K562 (cell line): ENCODE data around the gene ZNF429. TPM values are rescaled to one million over a fixed set of nuclear protein-coding genes. Genes with fewer than 3 reads are reported as not detected.

ENCODE experiments used
- ATAC-seq: fragments of 200-7000 bp; cut with Tn5 transposase; 3 replicates; pipeline ENCODE4 v1.9.1; 2020; ENCODE audit warnings: moderate library complexity
- BruUV-seq: library from RNA; stranded (reverse); fragments of 400-500 nt; replicated peaks from 2 replicates; lab custom pipeline; 2021; lab: Mats Ljungman, UMichigan
- CTCF ChIA-PET: fragments of 300-600 bp; formaldehyde crosslinking; extraction: SDS; loops from one replicate; lab custom pipeline; 2021; ENCODE audit warnings: low intra/inter-chr PET ratio; lab: Yijun Ruan, JAX
- POLR2A ChIA-PET: fragments of 300-600, 350-650 bp; sonication (Branson Sonifier 250); formaldehyde crosslinking; extraction: SDS; loops from one replicate; lab custom pipeline; 2021; ENCODE audit warnings: antibody characterized with exemption, inconsistent platforms; lab: Yijun Ruan, JAX
- DNase-seq, 4 experiments: peaks; one replicate each; pipeline versions ENCODE4 v3.0.0 to v3.0.0-alpha.2; 2011 to 2018; ENCODE audit warnings: low spot score in 3 of 4, mixed read lengths in 3 of 4; ENCODE audit errors: extremely low read depth in 1 of 4
- FAIRE-seq: peaks from 2 replicates; lab custom pipeline; 2011; peaks lifted over from hg19 to GRCh38; lab: Jason Lieb, UNC
- H2AFZ ChIP-seq: 2 replicates; pipeline ENCODE4 v1.6.0; 2011; ENCODE audit warnings: low read depth, low read length, control low read depth, inconsistent platforms
- H3K27ac ChIP-seq: fragments of 200-600 bp; 3 replicates; pipeline ENCODE4 v1.8.0; 2011; ENCODE audit warnings: low read depth, mild to moderate bottlenecking, control low read depth, inconsistent platforms, low read length, moderate library complexity, mixed read lengths; ENCODE audit errors: extremely low read depth
- H3K27me3 ChIP-seq, 2 experiments: fragments of 300-600 bp in 1 of 2; 2 replicates in 1 of 2; 3 replicates in 1 of 2; pipeline versions ENCODE4 v1.6.0 to v1.8.0; 2011; ENCODE audit warnings: inconsistent platforms in 2 of 2, low read length in 2 of 2, mild to moderate bottlenecking in 1 of 2, mixed read lengths in 1 of 2, moderate library complexity in 1 of 2; ENCODE audit not compliant: control insufficient read depth in 2 of 2, insufficient read depth in 2 of 2
- H3K36me3 ChIP-seq: fragments of 300-600 bp; 3 replicates; pipeline ENCODE4 v1.8.0; 2011; ENCODE audit warnings: mild to moderate bottlenecking, low read length, inconsistent platforms; ENCODE audit not compliant: control insufficient read depth, insufficient read depth
- H3K4me1 ChIP-seq, 2 experiments: fragments of 200-600 bp in 1 of 2; replicated peaks in 1 of 2; 2 replicates in 1 of 2; 3 replicates in 1 of 2; pipeline versions ENCODE4 v1.5.1 to v1.8.0; 2011; ENCODE audit warnings: inconsistent platforms in 2 of 2, low read length in 2 of 2, mild to moderate bottlenecking in 1 of 2, mixed read lengths in 1 of 2, moderate library complexity in 1 of 2; ENCODE audit not compliant: control insufficient read depth in 2 of 2, insufficient read depth in 2 of 2
- H3K4me2 ChIP-seq: 2 replicates; pipeline ENCODE4 v1.6.1; 2011; ENCODE audit warnings: low read length, control low read depth, inconsistent platforms, mixed read lengths; ENCODE audit not compliant: insufficient read depth
- H3K4me3 ChIP-seq: fragments of 200-600 bp; sonication (generic), shearing (Covaris generic); 2 replicates; pipeline ENCODE4 v1.5.1; 2016; ENCODE audit warnings: control low read depth, inconsistent platforms
- H3K79me2 ChIP-seq: fragments of 200-600 bp; 3 replicates; pipeline ENCODE4 v1.8.0; 2011; ENCODE audit warnings: low read length, inconsistent platforms; ENCODE audit not compliant: control insufficient read depth, insufficient read depth
- H3K9ac ChIP-seq, 2 experiments: 2 replicates each; pipeline versions ENCODE4 v1.6.0 to v1.6.1; 2011; ENCODE audit warnings: low read depth in 2 of 2, low read length in 2 of 2, control low read depth in 1 of 2, inconsistent platforms in 1 of 2, mild to moderate bottlenecking in 1 of 2, mixed read lengths in 1 of 2; ENCODE audit not compliant: insufficient read depth in 1 of 2
- H3K9me1 ChIP-seq: one replicate; pipeline ENCODE4 v1.6.0; 2011; ENCODE audit warnings: inconsistent platforms, mild to moderate bottlenecking, low read length, moderate library complexity; ENCODE audit not compliant: control insufficient read depth, insufficient read depth
- H3K9me3 ChIP-seq: replicated peaks from 2 replicates; pipeline ENCODE4 v1.5.1; 2011; ENCODE audit warnings: low read depth, low read length, inconsistent platforms; ENCODE audit not compliant: control insufficient read depth, insufficient read depth
- H4K20me1 ChIP-seq: replicated peaks from 2 replicates; pipeline ENCODE4 v1.6.1; 2011; ENCODE audit warnings: low read length, inconsistent platforms, mixed read lengths; ENCODE audit not compliant: control insufficient read depth, insufficient read depth
- IFI16 ChIP-seq: fragments of 250-450 bp; sonication (Bioruptor Pico); IDR thresholded peaks from 2 replicates; pipeline ENCODE4 v2.1.2; 2022; ENCODE audit warnings: mild to moderate bottlenecking, inconsistent platforms
- JUN ChIP-seq, 2 experiments: sonication (generic) in 1 of 2; formaldehyde crosslinking in 1 of 2; IDR thresholded peaks; 2 replicates each; pipeline versions ENCODE4 v1.6.1 to v1.8.0; 2012 to 2022; ENCODE audit warnings: borderline replicate concordance in 2 of 2, mild to moderate bottlenecking in 2 of 2, improper control_type of control experiment in 1 of 2, low read depth in 1 of 2, low read length in 1 of 2, missing genetic modification reagents in 1 of 2
- MYC ChIP-seq, 2 experiments: fragments of 250-450 bp in 1 of 2; sonication (Bioruptor Pico) in 1 of 2; IDR thresholded peaks; 2 replicates each; pipeline versions ENCODE4 v1.5.1 to v1.6.1; 2012 to 2021; ENCODE audit warnings: low read depth in 2 of 2, borderline replicate concordance in 1 of 2, improper control_type of control experiment in 1 of 2, low read length in 1 of 2, mild to moderate bottlenecking in 1 of 2, moderate library complexity in 1 of 2
- POLR2H ChIP-seq: IDR thresholded peaks from 2 replicates; pipeline ENCODE4 v1.6.1; 2016; ENCODE audit warnings: missing genetic modification characterization, low read depth, mild to moderate bottlenecking, control low read depth, missing compliant biosample characterization, moderate library complexity
- RUNX1 ChIP-seq: sonication (generic); IDR thresholded peaks from 2 replicates; pipeline ENCODE4 v1.6.1; 2016; ENCODE audit warnings: antibody characterized with exemption, low read depth
- ZBTB7A ChIP-seq: IDR thresholded peaks from 2 replicates; pipeline ENCODE4 v1.6.1; 2011; ENCODE audit warnings: low read depth, mild to moderate bottlenecking, low read length, moderate library complexity, borderline replicate concordance; ENCODE audit not compliant: control insufficient read depth
- ZNF740 ChIP-seq, 3 experiments: fragments of 200-800 bp in 1 of 3; sonication (Bioruptor generic) in 1 of 3; sonication (generic) in 1 of 3; formaldehyde crosslinking in 1 of 3; IDR thresholded peaks; 2 replicates each; pipeline versions ENCODE4 v1.6.1 to v1.8.0; 2016 to 2022; ENCODE audit warnings: mild to moderate bottlenecking in 2 of 3, missing compliant biosample characterization in 2 of 3, missing genetic modification characterization in 2 of 3, missing genetic modification reagents in 1 of 3
- WGBS: fragments of 100-300 bp; shearing (Covaris generic); methylation state at CpG from one replicate; pipeline ENCODE4 v1.1.6; 2016; ENCODE audit warnings: low coverage, mixed read lengths; ENCODE audit not compliant: insufficient coverage; ENCODE audit errors: missing lambda C conversion rate; 5-methylcytosine and 5-hydroxymethylcytosine counted together
- in situ Hi-C: fragments of 300-500 bp; cut with MboI; formaldehyde crosslinking; loops from 4 replicates; pipeline ENCODE4 v1.15.0; 2018; ENCODE audit warnings: inconsistent platforms, mixed read lengths
- intact Hi-C: fragments of 100-400 bp; cut with micrococcal nuclease; formaldehyde crosslinking; loops from 2 replicates; pipeline ENCODE4 v1.14.2; 2022
- polyA plus RNA-seq, 8 experiments: library from polyadenylated mRNA; depleted of rRNA in 4 of 8; stranded (reverse) in 5 of 8; unstranded in 3 of 8; fragments of >200 nt; fragmentation: Nextera tagmentation in 2 of 8; fragmentation: Illumina TruSeq in 1 of 8; extraction: Ambion mirVana in 2 of 8; extraction: Trizol in 1 of 8; gene quantifications; 2 replicates each; pipeline versions ENCODE4 v1.2.1 to v1.2.3, GENCODE V29; 2011 to 2014; ENCODE audit warnings: inconsistent platforms in 1 of 8, missing spikeins in 1 of 8
- total RNA-seq, 7 experiments: library from RNA; depleted of rRNA in 6 of 7; stranded (reverse); fragments of >200 nt in 6 of 7; fragmentation: Illumina TruSeq in 2 of 7; extraction: Trizol in 2 of 7; gene quantifications; 2 replicates each; pipeline versions ENCODE4 v1.2.1 to v1.2.3, GENCODE V29; 2011 to 2021; ENCODE audit warnings: low replicate concordance in 1 of 7
- TF ChIP-seq, protein P1 (sequence below): sonication (generic); formaldehyde crosslinking; IDR thresholded peaks from 2 replicates; pipeline ENCODE4 v1.8.0; 2023; ENCODE audit warnings: mild to moderate bottlenecking, missing genetic modification reagents
- TF ChIP-seq, protein P2 (sequence below): fragments of 250-450 bp; sonication (Bioruptor Pico); IDR thresholded peaks from 2 replicates; pipeline ENCODE4 v1.4.0; 2020; ENCODE audit warnings: borderline replicate concordance
- TF ChIP-seq, protein P3 (sequence below): fragments of 250-450 bp; sonication (Bioruptor Pico); IDR thresholded peaks from 2 replicates; pipeline ENCODE4 v1.9.0; 2021; ENCODE audit warnings: mild to moderate bottlenecking, inconsistent platforms

ZNF429 gene
- total and polyA plus RNA-seq, 9 of the 15 experiments (the other 6 are each of a cell fraction or from before 2014, with no cell fraction given): 11.4 to 24.5 (median 16.3) TPM

DNA sequence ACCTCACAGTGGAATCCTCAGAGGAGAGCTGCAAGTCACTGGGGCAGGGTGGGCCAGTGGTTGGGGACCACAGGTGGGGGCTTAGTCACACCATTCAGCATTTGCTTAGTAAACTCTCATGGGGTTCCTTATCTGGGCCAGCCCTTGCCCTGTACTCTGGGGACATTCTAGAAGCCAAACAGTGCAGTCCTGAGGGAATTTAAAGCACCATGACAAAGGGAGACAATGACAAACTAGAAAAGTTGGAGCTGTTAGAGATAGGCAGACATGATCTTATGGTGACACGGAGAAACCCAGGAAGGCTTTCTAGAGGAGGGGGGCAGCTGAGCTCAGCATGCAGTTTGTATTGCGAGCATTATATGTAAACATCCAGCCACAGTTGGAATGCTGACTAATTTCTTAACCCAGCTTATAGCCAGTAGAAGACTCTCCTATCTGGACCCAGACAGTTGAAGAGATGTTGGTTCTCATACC, 87.6 kb downstream of the ZNF429 start:
- intact Hi-C loops (no loop called here), in situ Hi-C loops (no loop called here)
- FAIRE-seq: peak; percentile 79
- H3K4me2 ChIP-seq: peak overlapping the region; percentile 38; the same call in 1 of the 2 replicates
- 20% methylated on average over 2 of the region's 2 CpGs for WGBS
- POLR2A ChIA-PET: interaction anchor here (0.6 to 2.0 kb wide), 7 partner anchors 10 to 830 kb away, joined by 3 to 10 read pairs (median 3); no protein-coding TSS in a partner anchor
- H3K9ac ChIP-seq: peak overlapping the region; percentile 51 to 69
- H3K4me3 ChIP-seq: no peak overlapping the region
- peak overlapping the region; percentile 85 for H3K27ac ChIP-seq
- peak; percentile 22 to 67 (median 44) for DNase-seq
- H4K20me1 ChIP-seq: no peaks in the 10 kb centered on the region
- H3K4me1 ChIP-seq: peaks cover 13 to 31% of the 10 kb centered on the region in 2 experiments
- CTCF ChIA-PET: no interaction called here
- peak overlapping the region; percentile 56 for H2AFZ ChIP-seq
- no peaks in the 10 kb centered on the region for H3K9me1 ChIP-seq
- H3K79me2 ChIP-seq: no peaks in the 10 kb centered on the region
- H3K27me3 ChIP-seq: no peaks in the 10 kb centered on the region
- no TSS peak for BruUV-seq
- ATAC-seq: peak; percentile 69
- H3K36me3 ChIP-seq: no peaks in the 10 kb centered on the region; the same call in 2 of the 3 replicates
- 0 out of 2 replicates have a peak, but pooled peaks cover 3% of the 10 kb centered on the region for H3K9me3 ChIP-seq
- TF ChIP-seq MYC (IDR thresholded peaks at IDR 0.05; ENCODE audit: low read depth, low read length): no peak
- no peak for TF ChIP-seq MYC (CRISPR knock-in tag; IDR thresholded peaks at IDR 0.05; ENCODE audit: borderline replicate concordance, low read depth)
- no peak for TF ChIP-seq POLR2H (tag)
- no peak for TF ChIP-seq IFI16 (CRISPR knock-in tag)
- no peak for TF ChIP-seq RUNX1
- TF ChIP-seq, protein P1, sequence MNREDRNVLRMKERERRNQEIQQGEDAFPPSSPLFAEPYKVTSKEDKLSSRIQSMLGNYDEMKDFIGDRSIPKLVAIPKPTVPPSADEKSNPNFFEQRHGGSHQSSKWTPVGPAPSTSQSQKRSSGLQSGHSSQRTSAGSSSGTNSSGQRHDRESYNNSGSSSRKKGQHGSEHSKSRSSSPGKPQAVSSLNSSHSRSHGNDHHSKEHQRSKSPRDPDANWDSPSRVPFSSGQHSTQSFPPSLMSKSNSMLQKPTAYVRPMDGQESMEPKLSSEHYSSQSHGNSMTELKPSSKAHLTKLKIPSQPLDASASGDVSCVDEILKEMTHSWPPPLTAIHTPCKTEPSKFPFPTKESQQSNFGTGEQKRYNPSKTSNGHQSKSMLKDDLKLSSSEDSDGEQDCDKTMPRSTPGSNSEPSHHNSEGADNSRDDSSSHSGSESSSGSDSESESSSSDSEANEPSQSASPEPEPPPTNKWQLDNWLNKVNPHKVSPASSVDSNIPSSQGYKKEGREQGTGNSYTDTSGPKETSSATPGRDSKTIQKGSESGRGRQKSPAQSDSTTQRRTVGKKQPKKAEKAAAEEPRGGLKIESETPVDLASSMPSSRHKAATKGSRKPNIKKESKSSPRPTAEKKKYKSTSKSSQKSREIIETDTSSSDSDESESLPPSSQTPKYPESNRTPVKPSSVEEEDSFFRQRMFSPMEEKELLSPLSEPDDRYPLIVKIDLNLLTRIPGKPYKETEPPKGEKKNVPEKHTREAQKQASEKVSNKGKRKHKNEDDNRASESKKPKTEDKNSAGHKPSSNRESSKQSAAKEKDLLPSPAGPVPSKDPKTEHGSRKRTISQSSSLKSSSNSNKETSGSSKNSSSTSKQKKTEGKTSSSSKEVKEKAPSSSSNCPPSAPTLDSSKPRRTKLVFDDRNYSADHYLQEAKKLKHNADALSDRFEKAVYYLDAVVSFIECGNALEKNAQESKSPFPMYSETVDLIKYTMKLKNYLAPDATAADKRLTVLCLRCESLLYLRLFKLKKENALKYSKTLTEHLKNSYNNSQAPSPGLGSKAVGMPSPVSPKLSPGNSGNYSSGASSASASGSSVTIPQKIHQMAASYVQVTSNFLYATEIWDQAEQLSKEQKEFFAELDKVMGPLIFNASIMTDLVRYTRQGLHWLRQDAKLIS (CRISPR knock-in tag): no peak
- no peak for TF ChIP-seq JUN (IDR thresholded peaks at IDR 0.05; ENCODE audit: borderline replicate concordance, low read depth, low read length)
- TF ChIP-seq JUN (CRISPR knock-in tag; IDR thresholded peaks at IDR 0.05; ENCODE audit: borderline replicate concordance): no peak
- no peak for TF ChIP-seq ZNF740 (CRISPR knock-in tag; IDR thresholded peaks at IDR 0.05)
- 0 out of 4 replicates have a peak, but pooled peaks of 1 of the 2 experiments have one; percentile 20 for TF ChIP-seq ZNF740 (tag; IDR thresholded peaks at IDR 0.05)
- TF ChIP-seq, protein P2, sequence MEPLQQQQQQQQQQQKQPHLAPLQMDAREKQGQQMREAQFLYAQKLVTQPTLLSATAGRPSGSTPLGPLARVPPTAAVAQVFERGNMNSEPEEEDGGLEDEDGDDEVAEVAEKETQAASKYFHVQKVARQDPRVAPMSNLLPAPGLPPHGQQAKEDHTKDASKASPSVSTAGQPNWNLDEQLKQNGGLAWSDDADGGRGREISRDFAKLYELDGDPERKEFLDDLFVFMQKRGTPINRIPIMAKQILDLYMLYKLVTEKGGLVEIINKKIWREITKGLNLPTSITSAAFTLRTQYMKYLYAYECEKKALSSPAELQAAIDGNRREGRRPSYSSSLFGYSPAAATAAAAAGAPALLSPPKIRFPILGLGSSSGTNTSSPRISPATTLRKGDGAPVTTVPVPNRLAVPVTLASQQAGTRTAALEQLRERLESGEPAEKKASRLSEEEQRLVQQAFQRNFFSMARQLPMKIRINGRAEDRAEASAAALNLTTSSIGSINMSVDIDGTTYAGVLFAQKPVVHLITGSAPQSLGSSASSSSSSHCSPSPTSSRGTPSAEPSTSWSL: no peak
- TF ChIP-seq, protein P3, sequence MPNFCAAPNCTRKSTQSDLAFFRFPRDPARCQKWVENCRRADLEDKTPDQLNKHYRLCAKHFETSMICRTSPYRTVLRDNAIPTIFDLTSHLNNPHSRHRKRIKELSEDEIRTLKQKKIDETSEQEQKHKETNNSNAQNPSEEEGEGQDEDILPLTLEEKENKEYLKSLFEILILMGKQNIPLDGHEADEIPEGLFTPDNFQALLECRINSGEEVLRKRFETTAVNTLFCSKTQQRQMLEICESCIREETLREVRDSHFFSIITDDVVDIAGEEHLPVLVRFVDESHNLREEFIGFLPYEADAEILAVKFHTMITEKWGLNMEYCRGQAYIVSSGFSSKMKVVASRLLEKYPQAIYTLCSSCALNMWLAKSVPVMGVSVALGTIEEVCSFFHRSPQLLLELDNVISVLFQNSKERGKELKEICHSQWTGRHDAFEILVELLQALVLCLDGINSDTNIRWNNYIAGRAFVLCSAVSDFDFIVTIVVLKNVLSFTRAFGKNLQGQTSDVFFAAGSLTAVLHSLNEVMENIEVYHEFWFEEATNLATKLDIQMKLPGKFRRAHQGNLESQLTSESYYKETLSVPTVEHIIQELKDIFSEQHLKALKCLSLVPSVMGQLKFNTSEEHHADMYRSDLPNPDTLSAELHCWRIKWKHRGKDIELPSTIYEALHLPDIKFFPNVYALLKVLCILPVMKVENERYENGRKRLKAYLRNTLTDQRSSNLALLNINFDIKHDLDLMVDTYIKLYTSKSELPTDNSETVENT (CRISPR knock-in tag): no peak
- TF ChIP-seq ZBTB7A: peak; percentile 74; the same call in 1 of the 2 replicates
